HG02588 (cell line): ENCODE measurements around the gene MARCKSL1.
"Not testable (repeated sequence)": the region's sequence is repeated elsewhere in the genome, so short reads cannot be mapped to it uniquely, and the experiment has no call there.

Experiments
- ATAC-seq: cut with Tn5 transposase; IDR thresholded peaks from one replicate; pipeline ENCODE4 v1.9.1; 2021; ENCODE audit warnings: mild to moderate bottlenecking, moderate library complexity; ENCODE audit not compliant: unreplicated experiment

The MARCKSL1 gene

DNA sequence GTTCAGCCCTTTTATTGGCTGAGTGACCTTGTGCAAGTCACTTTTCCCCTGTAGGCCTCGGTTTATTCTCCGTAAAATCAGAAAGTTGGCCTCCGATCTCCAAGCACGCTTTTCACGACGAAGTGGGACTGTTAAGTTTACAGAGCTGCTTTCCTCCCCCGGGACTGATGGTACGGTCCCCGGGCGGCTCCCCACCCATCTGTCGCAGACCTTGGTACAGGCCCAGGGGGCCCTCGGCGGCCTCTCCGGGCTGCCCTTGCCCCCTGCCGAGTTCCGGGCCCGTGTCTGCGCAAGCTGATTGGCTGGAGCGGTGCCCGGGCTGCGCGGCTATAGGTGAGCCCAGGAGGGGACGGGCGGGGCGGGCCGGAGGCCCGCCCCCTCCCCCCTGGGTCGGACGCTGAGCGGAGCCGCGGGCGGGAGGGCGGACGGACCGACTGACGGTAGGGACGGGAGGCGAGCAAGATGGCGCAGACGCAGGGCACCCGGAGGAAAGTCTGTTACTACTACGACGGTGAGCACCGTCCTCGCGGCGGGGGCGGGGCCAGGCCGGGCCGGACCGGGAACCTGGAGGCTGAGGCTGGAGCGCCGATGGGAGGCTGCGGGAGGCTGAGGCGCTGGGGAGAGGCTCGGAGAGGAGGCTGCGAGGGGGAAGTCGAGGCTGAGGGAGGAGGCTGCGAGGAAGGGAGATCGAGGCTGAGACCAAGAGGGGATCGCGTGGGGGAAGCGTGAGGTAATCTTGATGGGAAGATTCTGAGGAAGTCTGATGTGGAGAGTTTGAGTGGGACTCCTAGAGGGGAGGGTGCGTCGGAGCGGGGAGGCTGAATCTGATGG lies 44.1 kb downstream of the MARCKSL1 start, which contains the start of gene HDAC1:
Gene HDAC1, plus strand, starts transcription at position 376 of the 831 bp plus-strand sequence. Its CDS starts 87 bp downstream, at position 463.
- peak; percentile 97 for ATAC-seq

DNA sequence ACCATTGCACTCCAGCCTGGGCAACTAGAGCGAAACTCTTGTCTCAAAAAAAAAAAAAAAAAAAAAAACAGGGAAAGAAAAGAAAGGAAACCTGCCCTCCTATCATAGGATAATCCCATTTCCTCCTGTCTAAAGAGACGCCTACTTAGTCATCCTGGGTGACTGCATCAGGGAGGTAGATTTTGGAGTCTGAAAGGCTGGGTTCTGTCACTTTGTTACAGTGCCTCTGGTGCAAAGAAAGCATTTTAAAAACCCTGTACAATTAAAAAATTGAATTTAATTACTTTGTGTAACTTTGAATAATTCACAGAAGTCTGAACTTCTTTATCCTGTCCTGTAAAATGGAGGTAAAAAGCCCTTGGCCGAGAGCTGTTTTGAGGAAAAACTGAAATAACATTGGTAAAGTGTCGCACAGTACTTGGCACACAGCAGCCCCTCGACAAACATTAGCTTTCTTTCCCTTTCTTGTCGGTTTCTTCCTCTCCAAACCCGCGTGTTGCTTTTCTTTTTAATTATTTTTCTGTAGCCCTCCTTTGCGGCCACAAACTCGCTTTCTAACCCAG lies 44.8 kb downstream of the MARCKSL1 start:
- ATAC-seq, result no peak

DNA sequence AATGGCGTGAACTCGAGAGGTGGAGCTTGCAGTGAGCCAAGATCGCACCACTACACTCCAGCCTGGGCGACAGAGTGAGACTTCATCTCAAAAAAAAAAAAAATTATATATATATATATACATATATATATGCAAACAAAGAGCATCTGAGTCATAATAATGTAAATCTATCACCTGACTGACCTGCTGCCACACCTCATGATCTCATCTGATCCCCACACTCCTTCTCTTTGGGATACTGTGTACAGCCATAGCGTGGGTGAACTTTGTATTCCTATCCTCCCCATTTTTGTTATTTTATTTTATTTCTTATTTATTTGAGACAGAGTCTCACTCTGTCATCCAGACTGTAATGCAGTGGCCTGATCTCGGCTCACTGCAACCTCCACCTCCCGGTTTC lies 46.8 kb downstream of the MARCKSL1 start:
- ATAC-seq, result no peak

DNA sequence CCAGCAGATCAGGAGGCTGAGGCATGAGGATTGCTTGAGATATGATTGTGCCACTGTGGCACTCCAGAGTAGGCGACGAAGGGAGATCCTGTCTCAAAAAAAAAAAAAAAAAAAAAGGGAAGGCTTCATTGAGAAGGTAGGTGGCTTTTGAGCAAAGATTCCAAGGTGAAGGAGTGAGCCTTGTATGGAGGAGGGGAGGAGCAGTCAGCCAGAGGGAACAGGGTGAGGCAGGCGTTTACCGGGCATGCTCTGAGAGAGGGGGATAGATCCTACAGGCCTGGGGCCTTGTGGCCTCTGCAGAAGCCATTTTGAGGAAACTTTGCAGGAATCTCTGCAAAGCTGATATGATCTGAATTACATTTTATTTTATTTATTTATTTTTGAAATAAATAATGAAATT lies 49.3 kb downstream of the MARCKSL1 start:
- ATAC-seq, result no peak

DNA sequence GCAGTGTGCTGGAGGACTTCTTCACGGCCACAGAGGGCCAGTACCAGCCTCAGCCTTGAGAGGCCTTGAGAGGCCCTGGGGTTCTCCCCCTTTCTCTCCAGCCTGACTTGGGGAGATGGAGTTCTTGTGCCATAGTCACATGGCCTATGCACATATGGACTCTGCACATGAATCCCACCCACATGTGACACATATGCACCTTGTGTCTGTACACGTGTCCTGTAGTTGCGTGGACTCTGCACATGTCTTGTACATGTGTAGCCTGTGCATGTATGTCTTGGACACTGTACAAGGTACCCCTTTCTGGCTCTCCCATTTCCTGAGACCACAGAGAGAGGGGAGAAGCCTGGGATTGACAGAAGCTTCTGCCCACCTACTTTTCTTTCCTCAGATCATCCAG lies 50.4 kb downstream of the MARCKSL1 start:
- no peak for ATAC-seq

DNA sequence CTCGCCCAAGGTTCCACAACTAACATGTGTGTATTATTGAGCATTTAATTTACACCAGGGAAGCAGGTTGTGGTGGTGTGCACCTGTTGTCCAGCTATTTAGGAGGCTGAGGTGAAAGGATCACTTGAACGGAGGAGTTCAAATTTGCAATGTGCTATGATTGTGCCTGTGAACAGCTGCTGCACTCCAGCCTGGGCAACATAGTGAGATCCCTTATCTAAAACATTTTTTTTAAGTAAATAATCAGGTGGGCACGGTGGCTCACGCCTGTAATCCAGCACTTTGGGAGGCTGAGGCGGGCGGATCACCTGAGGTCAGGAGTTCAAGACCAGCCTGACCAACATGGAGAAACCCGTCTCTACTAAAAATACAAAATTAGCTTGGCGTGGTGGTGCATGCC lies 51.3 kb downstream of the MARCKSL1 start:
- ATAC-seq, result not testable (repeated sequence)
